HG02885 (cell line): Measurements from ENCODE around the gene AMOTL2.

Experiments used
- ATAC-seq: cut with Tn5 transposase; IDR thresholded peaks from one replicate; pipeline ENCODE4 v1.9.1; 2021; ENCODE audit warnings: mild to moderate bottlenecking; ENCODE audit not compliant: unreplicated experiment, poor library complexity

The AMOTL2 gene

DNA sequence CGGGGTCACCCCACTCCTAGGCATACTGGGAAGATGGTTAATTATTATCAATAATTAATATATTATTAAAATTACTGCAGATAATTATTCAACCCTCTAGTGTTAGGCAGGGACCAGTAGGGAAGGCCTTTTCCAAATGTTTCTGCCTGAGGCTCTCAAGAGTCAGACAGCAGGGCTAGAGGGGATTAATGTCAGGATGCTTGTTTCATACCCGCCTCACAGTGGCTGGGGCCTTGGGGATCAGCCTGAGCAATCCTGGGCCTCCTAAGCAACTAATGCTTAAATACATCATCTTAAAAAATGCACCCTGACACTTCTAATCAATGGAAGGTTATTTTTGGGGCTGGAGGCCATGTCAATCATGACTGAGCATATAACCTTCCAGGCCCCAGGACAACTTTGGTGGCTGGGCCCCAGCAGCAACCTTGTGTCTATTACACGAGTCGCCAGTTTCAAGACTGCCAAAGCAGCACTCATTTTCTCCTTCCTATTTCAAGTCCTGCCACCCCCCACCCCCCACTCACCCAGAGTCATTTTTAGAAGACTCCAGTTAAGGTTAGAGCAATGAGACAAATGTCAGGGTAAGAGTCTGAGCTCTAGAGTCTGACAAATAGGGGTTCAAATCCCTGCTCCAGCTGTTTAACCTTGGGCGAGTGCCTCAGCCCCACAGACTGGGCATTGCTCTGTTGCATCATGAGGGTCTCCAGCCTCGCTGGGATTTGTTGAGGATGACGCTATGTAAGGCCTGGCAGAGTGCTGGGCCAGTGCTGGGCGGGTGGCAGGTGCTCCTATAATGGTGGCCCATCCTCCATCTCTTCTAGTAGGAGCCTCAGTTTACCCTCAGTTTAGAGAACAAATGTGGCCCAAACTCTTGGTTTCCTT is 6.1 kb downstream of the AMOTL2 start:
- no peak for ATAC-seq

- no peak for ATAC-seq
Measured at GRCh38 chr3:134366928-134367811, 7.1 kb downstream of the AMOTL2 start.

GRCh38 chr3:134366221-134366927 is 7.9 kb downstream of the AMOTL2 start:
- ATAC-seq, result no peak

GRCh38 chr3:134365766-134366065 is 8.5 kb downstream of the AMOTL2 start:
- ATAC-seq, result no peak

DNA sequence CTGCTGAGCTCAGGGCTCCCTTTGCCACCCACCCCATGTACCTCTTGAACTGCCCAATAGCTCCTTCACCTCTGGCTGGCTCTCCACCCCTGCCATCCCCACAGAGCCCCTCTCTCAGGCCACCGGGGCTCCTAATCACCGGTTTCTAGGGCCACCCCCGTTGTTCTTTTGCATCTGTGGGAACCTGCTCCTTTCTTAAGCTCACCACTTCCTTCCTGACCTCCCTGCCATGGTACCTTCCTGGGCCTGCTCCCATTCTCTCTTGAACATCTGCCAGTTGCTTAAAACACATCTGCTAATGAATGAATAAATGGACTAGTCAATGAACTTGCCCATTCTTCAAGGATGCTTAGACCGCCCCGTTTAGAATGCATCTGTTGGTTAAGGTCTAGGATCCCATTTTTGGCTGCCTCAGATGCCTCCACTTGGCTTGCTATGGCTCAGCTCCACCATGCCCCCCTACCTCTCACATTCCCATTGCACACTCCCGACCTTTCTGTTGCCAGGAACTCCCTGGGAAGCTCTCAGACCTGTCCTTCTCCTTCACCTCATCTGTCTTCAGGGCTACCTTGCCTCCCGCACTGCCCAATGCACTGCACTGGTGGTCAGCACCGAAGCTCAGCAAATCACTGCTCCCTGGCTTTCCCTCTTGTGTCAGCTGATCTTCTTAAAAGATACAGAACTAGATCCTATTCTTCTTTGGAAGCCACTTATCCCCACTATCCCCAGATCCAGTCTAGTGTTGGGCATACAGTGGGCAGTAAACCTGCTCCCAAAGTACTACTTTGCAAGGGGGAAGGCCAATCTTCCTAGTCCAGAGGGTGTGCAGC is 9.1 kb downstream of the AMOTL2 start:
- ATAC-seq, result no peak

DNA sequence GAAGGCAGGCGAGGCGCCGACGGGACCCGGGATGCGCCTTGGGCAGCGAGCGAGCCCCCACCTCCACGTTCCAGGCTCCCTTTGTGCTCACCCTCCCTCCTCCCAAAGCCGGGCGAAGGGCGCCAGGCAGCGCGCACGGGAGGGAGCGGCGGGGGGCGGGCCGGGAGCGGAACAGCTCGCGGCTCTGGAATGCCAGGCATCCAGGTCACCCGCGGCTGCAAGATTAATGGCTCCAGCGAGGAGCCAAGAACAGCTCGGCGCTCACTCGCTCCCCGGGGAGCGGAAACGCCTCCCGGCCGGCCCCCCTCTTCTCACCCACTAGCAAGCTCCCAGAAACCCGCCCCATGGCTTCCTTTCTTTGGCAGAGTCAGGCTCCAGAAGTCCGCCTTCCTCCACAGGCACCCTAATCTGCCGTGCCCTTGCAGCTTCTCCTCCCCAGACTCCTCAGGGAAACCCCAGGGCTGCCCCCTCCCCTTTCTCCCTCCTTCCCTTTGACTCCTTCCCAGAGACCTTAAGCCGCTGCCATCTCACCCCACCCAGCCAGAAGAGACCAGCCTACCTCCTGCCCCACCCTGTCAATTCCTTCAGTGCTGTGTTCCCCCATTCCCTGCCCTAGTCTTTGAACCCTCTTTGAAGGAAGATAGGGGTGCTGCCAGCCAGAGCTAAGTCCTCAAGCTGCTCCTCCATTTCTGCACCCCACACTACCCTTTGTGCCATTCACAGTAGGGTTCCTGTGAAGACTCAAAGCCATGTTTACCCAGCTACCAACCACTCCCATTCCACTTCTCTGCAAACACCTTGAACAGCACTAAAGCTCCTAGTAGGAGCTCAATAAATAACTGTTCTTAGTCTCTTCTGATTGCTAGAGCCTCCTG is 9.9 kb downstream of the AMOTL2 start:
- ATAC-seq, result no peak

- no peak for ATAC-seq
Measured at GRCh38 chr3:134363381-134363755, 10.9 kb downstream of the AMOTL2 start.

- no peak for ATAC-seq
Measured at GRCh38 chr3:134362670-134363380, 11.4 kb downstream of the AMOTL2 start.

- no peak for ATAC-seq
Measured at GRCh38 chr3:134362221-134362620, 12.0 kb downstream of the AMOTL2 start.

DNA sequence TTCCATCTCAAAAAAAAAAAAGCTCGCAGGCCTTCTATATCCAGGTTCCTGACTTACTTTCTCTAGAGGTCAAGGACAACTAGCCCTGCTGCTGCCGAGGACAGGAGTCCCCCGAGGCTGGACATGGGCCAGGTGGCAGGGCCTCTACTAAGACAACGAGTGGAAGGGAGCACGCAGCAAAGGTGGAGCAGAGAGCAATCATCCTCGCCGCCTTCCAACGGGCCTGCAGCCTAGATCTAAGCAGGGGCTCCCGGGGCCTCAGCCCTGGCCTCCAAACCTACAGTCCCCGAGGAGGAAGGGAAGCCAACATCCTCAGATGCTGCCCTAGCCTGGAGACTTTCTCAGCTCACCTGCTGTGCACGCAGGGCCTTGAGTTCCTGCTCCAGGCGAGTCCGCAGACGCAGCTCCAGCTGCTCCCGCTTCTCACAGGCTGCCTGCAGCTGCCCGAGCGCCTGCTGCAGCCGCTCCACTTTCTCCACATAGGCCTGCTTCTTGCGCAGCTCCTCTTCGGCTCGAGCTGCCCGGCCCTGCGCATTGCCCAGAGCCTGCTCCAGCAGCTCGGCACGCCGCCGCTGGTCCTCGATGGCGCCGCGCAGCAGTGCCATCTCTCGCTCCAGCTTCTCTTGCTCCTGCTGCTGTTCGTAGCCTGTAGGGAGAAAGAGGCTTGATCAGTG is 12.9 kb downstream of the AMOTL2 start:
- no peak for ATAC-seq

DNA sequence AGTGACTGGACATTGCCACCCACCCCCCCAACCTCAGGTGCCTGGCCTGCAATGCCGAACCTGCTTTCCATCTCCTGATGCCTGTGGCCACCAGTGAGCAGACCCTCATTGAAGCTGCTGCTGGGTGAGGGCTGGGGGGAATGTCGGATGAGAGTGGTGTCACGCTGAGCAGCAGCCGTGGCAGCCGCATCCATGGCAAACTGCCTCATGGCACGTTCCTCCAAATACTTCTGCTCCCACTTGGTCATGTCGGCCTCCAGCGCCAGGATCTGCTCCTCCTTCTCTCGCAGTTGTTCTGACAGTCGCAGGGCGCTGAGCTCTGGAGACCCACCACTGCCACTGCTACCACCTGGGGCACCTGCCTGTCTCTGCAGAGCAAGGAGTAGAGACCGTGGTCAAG is 14.2 kb downstream of the AMOTL2 start:
- ATAC-seq, result no peak

- no peak for ATAC-seq
Measured at GRCh38 chr3:134359121-134360010, 14.9 kb downstream of the AMOTL2 start.

GRCh38 chr3:134357914-134358811 is 16.1 kb downstream of the AMOTL2 start:
- no peak for ATAC-seq

GRCh38 chr3:134357261-134357913 is 16.9 kb downstream of the AMOTL2 start:
- no peak for ATAC-seq

DNA sequence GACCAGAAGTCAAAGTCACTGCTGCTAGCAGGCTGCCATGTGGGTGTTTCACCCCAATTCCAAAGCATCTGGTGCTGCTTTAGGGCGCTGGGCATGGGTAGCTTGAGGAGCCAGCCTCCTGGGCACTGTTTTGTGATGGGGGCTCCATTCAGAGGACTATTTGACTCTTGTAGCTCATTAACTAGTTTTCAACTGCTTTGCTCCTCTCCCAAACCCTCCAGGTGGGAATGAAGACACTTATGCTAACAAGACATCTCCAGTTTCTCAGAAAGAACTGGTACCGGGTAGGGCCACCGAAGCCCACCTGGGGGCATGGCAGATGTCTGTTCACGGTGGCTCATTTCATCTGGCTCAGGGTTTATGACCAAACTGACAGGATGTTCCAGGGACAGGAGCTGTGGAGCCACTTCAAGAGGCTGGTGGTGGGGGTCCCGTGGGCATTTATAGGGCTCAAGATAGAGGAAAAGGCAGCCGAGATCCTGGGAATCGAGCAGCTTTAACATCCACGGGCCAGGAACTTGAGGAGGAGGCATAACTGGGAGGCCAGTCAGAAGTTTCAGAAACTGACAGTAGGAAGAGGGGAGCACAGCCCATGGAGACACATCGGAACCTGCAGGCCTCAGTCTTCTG is 17.7 kb downstream of the AMOTL2 start:
- ATAC-seq, result no peak
